Gastrocnemius medialis (tissue), 4 donors: ENCODE results near the gene NKD1. TPM values are rescaled to one million over a fixed set of nuclear protein-coding genes. Genes with fewer than 3 reads are reported as not detected.

ENCODE experiments used
- ATAC-seq, 2 donors: fragments of 150-250 bp; one replicate each; pipeline ENCODE4 v1.9.1; 2016
- DNase-seq, 2 donors: peaks; one replicate each; pipeline ENCODE4 v3.0.0-alpha.2; 2019
- H3K27ac ChIP-seq, 4 donors: fragments of 200-600 bp; sonication (generic); 1 replicate in 1 of 4; 2 replicates in 3 of 4; pipeline ENCODE4 v1.5.1; 2016 to 2018; ENCODE audit warnings: mild to moderate bottlenecking in 2 of 4, moderate library complexity in 1 of 4
- H3K27me3 ChIP-seq, 3 donors: fragments of 200-600 bp; sonication (generic) in 2 of 3; 1 replicate in 1 of 3; 2 replicates in 2 of 3; pipeline versions ENCODE4 v1.5.1 to v1.6.0; 2016 to 2019; ENCODE audit warnings: mild to moderate bottlenecking in 1 of 3, moderate library complexity in 1 of 3
- H3K36me3 ChIP-seq, 2 donors: fragments of 200-600 bp; sonication (generic) in 1 of 2; one replicate each; pipeline ENCODE4 v1.5.1; 2017 to 2018
- H3K4me1 ChIP-seq, 2 donors: fragments of 200-600 bp; sonication (generic) in 1 of 2; one replicate each; pipeline ENCODE4 v1.5.1; 2016 to 2017; ENCODE audit warnings: mild to moderate bottlenecking in 2 of 2
- H3K4me3 ChIP-seq, 4 donors: fragments of 200-600 bp; sonication (generic) in 3 of 4; 1 replicate in 1 of 4; 2 replicates in 3 of 4; pipeline ENCODE4 v1.5.1; 2016 to 2019; ENCODE audit warnings: mild to moderate bottlenecking in 2 of 4
- H3K9me3 ChIP-seq, 3 donors: fragments of 200-600 bp; sonication (generic) in 2 of 3; 1 replicate in 1 of 3; 2 replicates in 2 of 3; pipeline ENCODE4 v1.5.1; 2016 to 2019
- POLR2A ChIP-seq, 2 donors: fragments of 450-650 bp; IDR thresholded peaks; one replicate each; pipeline ENCODE4 v1.6.1; 2017; ENCODE audit warnings: antibody characterized with exemption in 2 of 2, mild to moderate bottlenecking in 2 of 2, moderate library complexity in 2 of 2
- in situ Hi-C, 4 donors: fragments of 200-750 bp; cut with MboI; loops; one replicate each; pipeline versions ENCODE4 v1.15.0 to v1.8.0; 2017; ENCODE audit warnings: low sequenced_read_pairs in 4 of 4
- intact Hi-C: fragments of 100-400 bp; cut with DNase I; formaldehyde crosslinking; loops from one replicate; pipeline ENCODE4 v1.15.1; 2023; ENCODE audit warnings: low total_unique reads
- total RNA-seq, 4 donors: library from RNA; depleted of rRNA; stranded (reverse); fragments of >200 nt; gene quantifications; one replicate each; pipeline versions ENCODE4 v1.1.0 to v1.2.3, GENCODE V29; 2016
- TF ChIP-seq, protein P1 (sequence below), 5 experiments: fragments of 450-650 bp in 3 of 5; fragments of 200-600 bp in 2 of 5; sonication (generic) in 2 of 5; IDR thresholded peaks in 4 of 5; conservative IDR thresholded peaks in 1 of 5; 1 replicate in 4 of 5; 2 replicates in 1 of 5; pipeline ENCODE4 v1.5.1; 2016 to 2019; ENCODE audit warnings: antibody characterized with exemption in 5 of 5, mild to moderate bottlenecking in 3 of 5, moderate library complexity in 3 of 5

The NKD1 gene
- total RNA-seq, 4 donors from 2014 or later: 0.10 to 0.75 (median 0.19) TPM

DNA sequence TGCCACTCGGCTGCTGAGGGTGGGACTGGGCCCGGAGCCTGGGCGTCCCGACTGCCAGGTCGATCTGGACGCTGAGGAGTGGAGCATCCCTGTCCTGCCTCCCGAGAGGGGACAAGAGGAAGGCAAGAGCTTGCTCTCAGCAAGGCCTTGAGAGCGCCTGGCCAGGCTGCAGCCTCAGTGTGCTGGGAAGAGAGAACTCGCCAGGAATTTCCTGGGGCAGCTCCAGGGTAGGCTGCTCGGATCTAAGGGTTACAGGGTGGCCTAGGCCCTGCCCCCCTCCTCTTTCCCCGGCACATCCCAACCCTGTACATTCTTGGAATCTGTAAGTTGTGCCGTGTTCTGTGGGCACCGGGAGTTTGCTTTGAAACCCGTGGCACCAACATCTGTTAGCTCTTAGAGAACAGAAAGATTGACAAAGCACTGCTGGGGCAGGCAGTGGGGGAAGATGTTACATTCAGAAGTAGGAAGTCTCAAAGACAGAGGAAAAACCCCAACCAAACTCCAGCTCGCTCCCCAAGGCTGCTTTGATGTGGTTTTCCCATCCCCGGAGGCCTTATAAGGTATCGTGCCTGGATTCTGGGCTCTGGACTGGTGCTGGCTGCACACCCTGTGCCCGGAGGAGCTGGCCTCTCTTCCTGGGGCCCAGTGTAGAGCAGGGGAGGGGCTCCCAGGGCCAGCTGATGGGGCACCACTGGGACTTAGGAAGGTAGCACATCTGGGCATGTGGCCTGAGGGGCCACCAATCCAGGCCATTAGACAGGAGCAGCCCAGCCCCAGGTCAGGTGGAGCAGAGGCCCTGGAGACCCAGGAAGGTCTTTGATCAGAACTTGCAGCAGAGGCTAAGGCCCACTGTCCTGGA, 55.2 kb downstream of the NKD1 start:
- TF ChIP-seq POLR2A (IDR thresholded peaks at IDR 0.05): no peak
- TF ChIP-seq, protein P1, sequence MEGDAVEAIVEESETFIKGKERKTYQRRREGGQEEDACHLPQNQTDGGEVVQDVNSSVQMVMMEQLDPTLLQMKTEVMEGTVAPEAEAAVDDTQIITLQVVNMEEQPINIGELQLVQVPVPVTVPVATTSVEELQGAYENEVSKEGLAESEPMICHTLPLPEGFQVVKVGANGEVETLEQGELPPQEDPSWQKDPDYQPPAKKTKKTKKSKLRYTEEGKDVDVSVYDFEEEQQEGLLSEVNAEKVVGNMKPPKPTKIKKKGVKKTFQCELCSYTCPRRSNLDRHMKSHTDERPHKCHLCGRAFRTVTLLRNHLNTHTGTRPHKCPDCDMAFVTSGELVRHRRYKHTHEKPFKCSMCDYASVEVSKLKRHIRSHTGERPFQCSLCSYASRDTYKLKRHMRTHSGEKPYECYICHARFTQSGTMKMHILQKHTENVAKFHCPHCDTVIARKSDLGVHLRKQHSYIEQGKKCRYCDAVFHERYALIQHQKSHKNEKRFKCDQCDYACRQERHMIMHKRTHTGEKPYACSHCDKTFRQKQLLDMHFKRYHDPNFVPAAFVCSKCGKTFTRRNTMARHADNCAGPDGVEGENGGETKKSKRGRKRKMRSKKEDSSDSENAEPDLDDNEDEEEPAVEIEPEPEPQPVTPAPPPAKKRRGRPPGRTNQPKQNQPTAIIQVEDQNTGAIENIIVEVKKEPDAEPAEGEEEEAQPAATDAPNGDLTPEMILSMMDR (IDR thresholded peaks at IDR 0.05 in 4 of 5, conservative IDR thresholded peaks at IDR 0.05 in 1 of 5): no peak

GRCh38 chr16:50604065-50604418, 55.8 kb downstream of the NKD1 start:
- no peak for ATAC-seq
- TF ChIP-seq POLR2A (IDR thresholded peaks at IDR 0.05): no peak
- TF ChIP-seq, protein P1 (IDR thresholded peaks at IDR 0.05 in 4 of 5, conservative IDR thresholded peaks at IDR 0.05 in 1 of 5): no peak
- Histone ChIP-seq H3K36me3 (no peaks in the 10 kb centered on the region), H3K4me1 (peaks cover 0 to 6% of the 10 kb centered on the region in 2 donors), H3K27me3 (no peaks in the 10 kb centered on the region), H3K9me3 (no peaks in the 10 kb centered on the region), H3K27ac (no peak overlapping the region), H3K4me3 (no peak overlapping the region)
- no peak for DNase-seq
- intact Hi-C loops (no loop called here), in situ Hi-C loops (no loop called here)

More for the DNA sequence above, 55.2 kb downstream of the NKD1 start:
- no peak for ATAC-seq
- in situ Hi-C loops: no loop called here
- intact Hi-C loops: no loop called here
- peak overlapping the region in 1 of 4 donors; percentile 38 for H3K27ac ChIP-seq
- H3K27me3 ChIP-seq: no peaks in the 10 kb centered on the region
- H3K4me1 ChIP-seq: peaks cover 0 to 6% of the 10 kb centered on the region in 2 donors
- no peaks in the 10 kb centered on the region for H3K9me3 ChIP-seq
- no peaks in the 10 kb centered on the region for H3K36me3 ChIP-seq
- no peak overlapping the region for H3K4me3 ChIP-seq
- DNase-seq: no peak

GRCh38 chr16:50604610-50605009, 56.4 kb downstream of the NKD1 start:
- H3K4me3 ChIP-seq: no peak overlapping the region
- no peaks in the 10 kb centered on the region for H3K36me3 ChIP-seq
- peaks cover 0 to 6% of the 10 kb centered on the region in 2 donors for H3K4me1 ChIP-seq
- ATAC-seq (no peak), DNase-seq (no peak)
- in situ Hi-C loops (no loop called here), intact Hi-C loops (no loop called here)
- no peak overlapping the region for H3K27ac ChIP-seq
- H3K9me3 ChIP-seq: no peaks in the 10 kb centered on the region
- no peaks in the 10 kb centered on the region for H3K27me3 ChIP-seq
- no peak for TF ChIP-seq POLR2A (IDR thresholded peaks at IDR 0.05)
- TF ChIP-seq, protein P1 (IDR thresholded peaks at IDR 0.05 in 4 of 5, conservative IDR thresholded peaks at IDR 0.05 in 1 of 5): no peak

- Histone ChIP-seq H3K9me3 (no peaks in the 10 kb centered on the region), H3K4me3 (no peak overlapping the region), H3K27me3 (no peaks in the 10 kb centered on the region), H3K36me3 (no peaks in the 10 kb centered on the region), H3K4me1 (peaks cover 0 to 6% of the 10 kb centered on the region in 2 donors), H3K27ac (no peak overlapping the region)
- DNase-seq (no peak), ATAC-seq (no peak)
- in situ Hi-C loops (no loop called here), intact Hi-C loops (no loop called here)
- TF ChIP-seq, protein P1 (IDR thresholded peaks at IDR 0.05 in 4 of 5, conservative IDR thresholded peaks at IDR 0.05 in 1 of 5): no peak
- no peak for TF ChIP-seq POLR2A (IDR thresholded peaks at IDR 0.05)
Observed at GRCh38 chr16:50605733-50606430, 57.7 kb downstream of the NKD1 start.
